ENCODE results near the gene IFNA8. TPM values are rescaled to one million over a fixed set of nuclear protein-coding genes. Genes with fewer than 3 reads are reported as not detected.
"Not testable (repeated sequence)": the region's sequence is repeated elsewhere in the genome, so short reads cannot be mapped to it uniquely, and the experiment has no call there.

Gene IFNA8
- not detected in 2 replicates for total RNA-seq (2014; rRNA removed; shearing (Covaris generic))
- not detected in 2 replicates for total RNA-seq (2022)
- not detected for Bru-seq, nascent RNA
- BruChase-seq, experiment 1, labeled RNA remaining after a 6-hour chase, result not detected
- not detected for BruChase-seq, experiment 2, labeled RNA remaining after a 2-hour chase
- long read RNA-seq, result 0 reads

DNA sequence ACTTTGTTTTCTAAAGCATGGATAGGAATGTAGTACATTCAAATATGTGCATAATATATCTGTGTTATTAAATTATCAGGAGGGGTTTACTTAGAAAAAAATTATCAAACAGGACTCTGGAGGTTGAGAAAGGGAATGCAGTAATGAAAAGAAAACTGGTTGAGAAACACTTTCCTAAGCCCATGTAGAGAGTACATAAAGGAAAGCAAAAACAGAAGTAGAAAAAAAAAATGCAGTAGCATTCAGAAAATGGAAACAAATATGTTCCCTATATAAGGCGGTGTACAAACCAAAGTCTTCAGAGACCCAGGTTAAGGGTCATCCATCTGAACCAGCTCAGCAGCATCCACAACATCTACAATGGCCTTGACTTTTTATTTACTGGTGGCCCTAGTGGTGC lies at the start of gene IFNA8:
Gene IFNA8 (plus strand): TSS at position 301 of the 400 bp plus-strand sequence. CDS start 60 bp downstream, at position 361.
- no TSS peak for BruUV-seq (replicated peaks)
- CTCF ChIA-PET (ENCODE audit: unreplicated experiment), result no interaction called here
- intact Hi-C loops (cut with micrococcal nuclease; ENCODE audit: unreplicated experiment), result no loop called here

DNA sequence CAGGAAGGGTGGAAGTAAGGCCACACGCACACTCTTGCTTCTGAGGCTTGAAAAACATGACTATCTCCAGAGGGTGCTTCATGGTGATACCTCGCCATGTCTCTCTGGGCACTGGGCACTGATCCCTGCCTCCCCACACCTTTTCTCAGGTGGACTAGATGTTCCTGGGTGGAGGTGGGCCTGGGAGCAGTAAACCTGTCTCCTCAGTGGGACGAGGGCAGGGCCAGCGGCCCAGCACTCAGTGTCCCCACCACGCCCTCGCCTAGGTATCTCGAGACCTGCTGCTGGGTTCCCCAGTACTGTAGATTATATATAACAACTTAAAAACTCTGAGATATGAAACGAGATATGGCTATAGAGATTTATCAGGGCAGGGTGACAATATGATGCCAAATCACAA lies 46.6 kb upstream of the IFNA8 start:
- H2AFZ ChIP-seq (ENCODE audit: low read length), result no peak overlapping the region
- CTCF ChIA-PET (ENCODE audit: unreplicated experiment), result no interaction called here

More for the DNA sequence above, at the start of gene IFNA8:
- H4K20me1 ChIP-seq (ENCODE audit: insufficient read depth, low read length), result no peaks in the 10 kb centered on the region
- no peaks in the 10 kb centered on the region for H3K36me3 ChIP-seq (ENCODE audit: insufficient read depth, low read length)
- H2AFZ ChIP-seq (ENCODE audit: low read length), result no peak within 1 kb of the TSS
- H3K4me1 ChIP-seq (ENCODE audit: insufficient read depth, low read length, poor library complexity, severe bottlenecking), result peaks cover 5% of the 10 kb centered on the region
- no peaks in the 10 kb centered on the region for H3K79me2 ChIP-seq (ENCODE audit: insufficient read depth, low read depth, low read length)
- TF ChIP-seq, protein P1, sequence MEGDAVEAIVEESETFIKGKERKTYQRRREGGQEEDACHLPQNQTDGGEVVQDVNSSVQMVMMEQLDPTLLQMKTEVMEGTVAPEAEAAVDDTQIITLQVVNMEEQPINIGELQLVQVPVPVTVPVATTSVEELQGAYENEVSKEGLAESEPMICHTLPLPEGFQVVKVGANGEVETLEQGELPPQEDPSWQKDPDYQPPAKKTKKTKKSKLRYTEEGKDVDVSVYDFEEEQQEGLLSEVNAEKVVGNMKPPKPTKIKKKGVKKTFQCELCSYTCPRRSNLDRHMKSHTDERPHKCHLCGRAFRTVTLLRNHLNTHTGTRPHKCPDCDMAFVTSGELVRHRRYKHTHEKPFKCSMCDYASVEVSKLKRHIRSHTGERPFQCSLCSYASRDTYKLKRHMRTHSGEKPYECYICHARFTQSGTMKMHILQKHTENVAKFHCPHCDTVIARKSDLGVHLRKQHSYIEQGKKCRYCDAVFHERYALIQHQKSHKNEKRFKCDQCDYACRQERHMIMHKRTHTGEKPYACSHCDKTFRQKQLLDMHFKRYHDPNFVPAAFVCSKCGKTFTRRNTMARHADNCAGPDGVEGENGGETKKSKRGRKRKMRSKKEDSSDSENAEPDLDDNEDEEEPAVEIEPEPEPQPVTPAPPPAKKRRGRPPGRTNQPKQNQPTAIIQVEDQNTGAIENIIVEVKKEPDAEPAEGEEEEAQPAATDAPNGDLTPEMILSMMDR (conservative IDR thresholded peaks at IDR 0.05; ENCODE audit: low read length), result no peak
- TF ChIP-seq EZH2phosphoT487 (IDR thresholded peaks at IDR 0.05; ENCODE audit: borderline replicate concordance, low read depth, low read length), result no peak
- no peak within 1 kb of the TSS for H3K27ac ChIP-seq (ENCODE audit: low read depth, low read length, poor library complexity, severe bottlenecking)
- H3K9me3 ChIP-seq (ENCODE audit: low read length), result no peaks in the 10 kb centered on the region
- DNase-seq (ENCODE audit: low spot score), result no peak
- no peak within 1 kb of the TSS for H3K4me2 ChIP-seq (ENCODE audit: low read length)
- H3K9me2 ChIP-seq (ENCODE audit: insufficient read depth, low read length), result no peaks in the 10 kb centered on the region
- H3K4me3 ChIP-seq (ENCODE audit: low read depth, low read length, poor library complexity, severe bottlenecking), result no peak within 1 kb of the TSS
- POLR2A ChIA-PET, result no interaction called here

GRCh38 chr9:21367169-21367568 lies 41.7 kb upstream of the IFNA8 start:
- CTCF ChIA-PET (ENCODE audit: unreplicated experiment); H3K9me3 ChIP-seq (ENCODE audit: low read length); H2AFZ ChIP-seq (ENCODE audit: low read length); intact Hi-C loops (cut with micrococcal nuclease; ENCODE audit: unreplicated experiment); H3K27ac ChIP-seq (ENCODE audit: low read depth, low read length, poor library complexity, severe bottlenecking); H4K20me1 ChIP-seq (ENCODE audit: insufficient read depth, low read length); H3K4me3 ChIP-seq (ENCODE audit: low read depth, low read length, poor library complexity, severe bottlenecking); POLR2A ChIA-PET; H3K36me3 ChIP-seq (ENCODE audit: insufficient read depth, low read length); DNase-seq (ENCODE audit: low spot score); H3K4me2 ChIP-seq (ENCODE audit: low read length); H3K79me2 ChIP-seq (ENCODE audit: insufficient read depth, low read depth, low read length); H3K4me1 ChIP-seq (ENCODE audit: insufficient read depth, low read length, poor library complexity, severe bottlenecking); BruUV-seq (replicated peaks); H3K9me2 ChIP-seq (ENCODE audit: insufficient read depth, low read length): not testable (repeated sequence)

More for the DNA sequence above, 46.6 kb upstream of the IFNA8 start:
- no peak for DNase-seq (ENCODE audit: low spot score)
- H3K9me2 ChIP-seq (ENCODE audit: insufficient read depth, low read length), result no peaks in the 10 kb centered on the region
- intact Hi-C loops (cut with micrococcal nuclease; ENCODE audit: unreplicated experiment), result no loop called here
- POLR2A ChIA-PET, result interaction anchor here (0.6 kb wide), 1 partner anchor 15 kb away, joined by 3 read pairs; no protein-coding TSS in a partner anchor
- no peak overlapping the region for H3K27ac ChIP-seq (ENCODE audit: low read depth, low read length, poor library complexity, severe bottlenecking)
- H3K4me3 ChIP-seq (ENCODE audit: low read depth, low read length, poor library complexity, severe bottlenecking), result no peak overlapping the region
- no TSS peak for BruUV-seq (replicated peaks)
- TF ChIP-seq, protein P1 (conservative IDR thresholded peaks at IDR 0.05; ENCODE audit: low read length), result no peak
- no peak for TF ChIP-seq EZH2phosphoT487 (IDR thresholded peaks at IDR 0.05; ENCODE audit: borderline replicate concordance, low read depth, low read length)
- H3K79me2 ChIP-seq (ENCODE audit: insufficient read depth, low read depth, low read length), result no peaks in the 10 kb centered on the region
- no peaks in the 10 kb centered on the region for H3K36me3 ChIP-seq (ENCODE audit: insufficient read depth, low read length)
- no peaks in the 10 kb centered on the region for H3K4me1 ChIP-seq (ENCODE audit: insufficient read depth, low read length, poor library complexity, severe bottlenecking)
- H3K9me3 ChIP-seq (ENCODE audit: low read length), result no peaks in the 10 kb centered on the region
- H3K4me2 ChIP-seq (ENCODE audit: low read length), result no peak overlapping the region
- H4K20me1 ChIP-seq (ENCODE audit: insufficient read depth, low read length), result no peaks in the 10 kb centered on the region
